Caco-2 (cell line): ENCODE results near the gene GRIA1. TPM values are rescaled to one million over a fixed set of nuclear protein-coding genes. Genes with fewer than 3 reads are reported as not detected.

Experiments
- BruUV-seq: library from RNA; stranded (reverse); fragments of 400-500 nt; replicated peaks from 2 replicates; lab custom pipeline; 2021; lab: Mats Ljungman, UMichigan
- CTCF ChIA-PET: fragments of 300-600 bp; sonication (Branson Sonifier 250); formaldehyde crosslinking; loops from one replicate; lab custom pipeline; 2022; ENCODE audit warnings: antibody characterized with exemption; lab: Charles Lee
- POLR2A ChIA-PET: fragments of 300-600 bp; sonication (Branson Sonifier 250); formaldehyde crosslinking; loops from one replicate; lab custom pipeline; 2022; ENCODE audit warnings: antibody characterized with exemption; lab: Charles Lee
- DNase-seq, 2 experiments: peaks; one replicate each; pipeline versions ENCODE4 v3.0.0 to v3.0.0-alpha.2; 2020 to 2022
- H3K27me3 ChIP-seq: replicated peaks from 2 replicates; pipeline ENCODE4 v1.6.0; 2011; ENCODE audit warnings: low read length; ENCODE audit not compliant: control insufficient read depth, insufficient read depth
- H3K36me3 ChIP-seq: 2 replicates; pipeline ENCODE4 v1.5.1; 2011; ENCODE audit warnings: low read length; ENCODE audit not compliant: control insufficient read depth, insufficient read depth
- H3K4me1 ChIP-seq: fragments of 250-450 bp; sonication (Bioruptor Pico); 2 replicates; pipeline ENCODE4 v1.5.1; 2020; ENCODE audit warnings: mild to moderate bottlenecking
- H3K4me3 ChIP-seq: 2 replicates; pipeline ENCODE4 v1.5.1; 2011; ENCODE audit warnings: low read depth, mild to moderate bottlenecking, control low read depth, low read length
- H3K9me3 ChIP-seq: fragments of 250-450 bp; sonication (Bioruptor Pico); 2 replicates; pipeline ENCODE4 v1.5.1; 2020; ENCODE audit warnings: mild to moderate bottlenecking, moderate library complexity
- H3K27ac Mint-ChIP-seq: one replicate; pipeline ENCODE4 v1.8.0; 2022; ENCODE audit warnings: mixed read lengths; ENCODE audit not compliant: unreplicated experiment
- H3K27me3 Mint-ChIP-seq: one replicate; pipeline ENCODE4 v1.8.0; 2022; ENCODE audit warnings: mixed read lengths; ENCODE audit not compliant: insufficient read depth, unreplicated experiment
- H3K36me3 Mint-ChIP-seq: one replicate; pipeline ENCODE4 v1.8.0; 2022; ENCODE audit warnings: mild to moderate bottlenecking, mixed read lengths; ENCODE audit not compliant: insufficient read depth, unreplicated experiment
- H3K4me1 Mint-ChIP-seq: one replicate; pipeline ENCODE4 v1.8.0; 2022; ENCODE audit warnings: low read depth, mixed read lengths; ENCODE audit not compliant: unreplicated experiment
- H3K4me3 Mint-ChIP-seq: one replicate; pipeline ENCODE4 v1.8.0; 2022; ENCODE audit warnings: mild to moderate bottlenecking, moderate library complexity, mixed read lengths; ENCODE audit not compliant: unreplicated experiment
- H3K9me3 Mint-ChIP-seq: one replicate; pipeline ENCODE4 v1.8.0; 2022; ENCODE audit warnings: mixed read lengths; ENCODE audit not compliant: unreplicated experiment
- CTCF ChIP-seq, 2 experiments: fragments of 200-600 bp in 1 of 2; IDR thresholded peaks; 1 replicate in 1 of 2; 2 replicates in 1 of 2; pipeline versions ENCODE4 v1.5.1 to v1.8.0; 2011 to 2022; ENCODE audit warnings: antibody characterized with exemption in 1 of 2, control low read depth in 1 of 2, inconsistent platforms in 1 of 2, low read depth in 1 of 2, low read length in 1 of 2, mild to moderate bottlenecking in 1 of 2, moderate library complexity in 1 of 2; ENCODE audit not compliant: insufficient read depth in 1 of 2, severe bottlenecking in 1 of 2, unreplicated experiment in 1 of 2
- intact Hi-C: fragments of 100-400 bp; cut with micrococcal nuclease; formaldehyde crosslinking; loops from one replicate; pipeline ENCODE4 v1.10.0; 2022; ENCODE audit not compliant: unreplicated experiment
- total RNA-seq: library from RNA; stranded (reverse); gene quantifications from 2 replicates; pipeline ENCODE4 v1.2.3, GENCODE V29; 2022

Gene GRIA1
- total RNA-seq, 1 experiment from 2014 or later = not detected

- CTCF ChIA-PET = no interaction called here
- no peaks in the 10 kb centered on the region for H3K36me3 Mint-ChIP-seq
- Histone ChIP-seq H3K27me3 (no peaks in the 10 kb centered on the region), H3K4me1 (no peaks in the 10 kb centered on the region), H3K36me3 (no peaks in the 10 kb centered on the region), H3K9me3 (no peaks in the 10 kb centered on the region), H3K4me3 (no peak overlapping the region)
- peaks cover 10% of the 10 kb centered on the region for H3K27me3 Mint-ChIP-seq
- H3K4me1 Mint-ChIP-seq = no peaks in the 10 kb centered on the region
- POLR2A ChIA-PET = no interaction called here
- no peaks in the 10 kb centered on the region for H3K9me3 Mint-ChIP-seq
- no peak for DNase-seq
- intact Hi-C loops = no loop called here
- TF ChIP-seq CTCF (IDR thresholded peaks at IDR 0.05; ENCODE audit: insufficient read depth in 1 of 2, low read depth in 1 of 2, low read length in 1 of 2, severe bottlenecking in 1 of 2, unreplicated experiment in 1 of 2) = no peak
- no TSS peak for BruUV-seq
- H3K27ac Mint-ChIP-seq = no peak overlapping the region
- H3K4me3 Mint-ChIP-seq = no peak overlapping the region
These were observed 168.1 kb downstream of the GRIA1 start for GRCh38 chr5:153658606-153659005.

GRCh38 chr5:153659039-153659736 lies 168.7 kb downstream of the GRIA1 start:
- intact Hi-C loops = no loop called here
- Histone ChIP-seq H3K4me3 (no peak overlapping the region), H3K9me3 (no peaks in the 10 kb centered on the region), H3K27me3 (no peaks in the 10 kb centered on the region), H3K36me3 (no peaks in the 10 kb centered on the region), H3K4me1 (no peaks in the 10 kb centered on the region)
- POLR2A ChIA-PET = no interaction called here
- CTCF ChIA-PET = no interaction called here
- Mint-ChIP-seq H3K4me1 (no peaks in the 10 kb centered on the region), H3K36me3 (no peaks in the 10 kb centered on the region), H3K27me3 (peaks cover 10% of the 10 kb centered on the region), H3K4me3 (no peak overlapping the region), H3K27ac (no peak overlapping the region), H3K9me3 (no peaks in the 10 kb centered on the region)
- BruUV-seq = no TSS peak
- DNase-seq = no peak
- TF ChIP-seq CTCF (IDR thresholded peaks at IDR 0.05; ENCODE audit: insufficient read depth in 1 of 2, low read depth in 1 of 2, low read length in 1 of 2, severe bottlenecking in 1 of 2, unreplicated experiment in 1 of 2) = no peak

- no peaks in the 10 kb centered on the region for H3K36me3 ChIP-seq
- no peak for TF ChIP-seq CTCF (IDR thresholded peaks at IDR 0.05; ENCODE audit: insufficient read depth in 1 of 2, low read depth in 1 of 2, low read length in 1 of 2, severe bottlenecking in 1 of 2, unreplicated experiment in 1 of 2)
- no peak for DNase-seq
- H3K9me3 ChIP-seq = no peaks in the 10 kb centered on the region
- H3K27ac Mint-ChIP-seq = no peak overlapping the region
- H3K4me1 Mint-ChIP-seq = no peaks in the 10 kb centered on the region
- H3K9me3 Mint-ChIP-seq = no peaks in the 10 kb centered on the region
- intact Hi-C loops = no loop called here
- ChIA-PET POLR2A (no interaction called here), CTCF (no interaction called here)
- H3K4me3 ChIP-seq = no peak overlapping the region
- H3K27me3 Mint-ChIP-seq = peaks cover 5% of the 10 kb centered on the region
- H3K4me3 Mint-ChIP-seq = no peak overlapping the region
- no peaks in the 10 kb centered on the region for H3K27me3 ChIP-seq
- no peaks in the 10 kb centered on the region for H3K36me3 Mint-ChIP-seq
- H3K4me1 ChIP-seq = no peaks in the 10 kb centered on the region
- BruUV-seq = no TSS peak
These were observed 170.4 kb downstream of the GRIA1 start for GRCh38 chr5:153660919-153661318.
